K562 (cell line): ENCODE measurements around the gene CERS1. TPM values are rescaled to one million over a fixed set of nuclear protein-coding genes. Genes with fewer than 3 reads are reported as not detected.
A peak's percentile ranks its signal among the peaks of the same experiment; 100 is the strongest.

Source experiments
- CBFA2T3 ChIP-seq: fragments of 450-650 bp; IDR thresholded peaks from 2 replicates; pipeline ENCODE4 v1.6.1; 2017
- CEBPB ChIP-seq: fragments of 450-650 bp; IDR thresholded peaks from 2 replicates; pipeline ENCODE4 v1.6.1; 2016; ENCODE audit warnings: missing genetic modification characterization, missing compliant biosample characterization
- CREB1 ChIP-seq, 2 experiments: sonication (generic) in 1 of 2; formaldehyde crosslinking in 1 of 2; IDR thresholded peaks; 2 replicates each; pipeline versions ENCODE4 v1.6.1 to v1.8.0; 2012 to 2022; ENCODE audit warnings: inconsistent platforms in 1 of 2, mild to moderate bottlenecking in 1 of 2, missing genetic modification reagents in 1 of 2, moderate library complexity in 1 of 2
- CREM ChIP-seq: IDR thresholded peaks from 2 replicates; pipeline ENCODE4 v1.6.1; 2014; ENCODE audit warnings: antibody characterized with exemption, low read depth
- GTF2F1 ChIP-seq: IDR thresholded peaks from 2 replicates; pipeline ENCODE4 v1.6.1; 2011; ENCODE audit warnings: low read depth, low read length, improper control_type of control experiment
- IRF2 ChIP-seq: sonication (generic); formaldehyde crosslinking; IDR thresholded peaks from 2 replicates; pipeline ENCODE4 v1.8.1; 2022; ENCODE audit warnings: mild to moderate bottlenecking, missing genetic modification reagents
- KLF1 ChIP-seq: fragments of 450-650 bp; IDR thresholded peaks from 2 replicates; pipeline ENCODE4 v1.6.1; 2016; ENCODE audit warnings: missing genetic modification characterization, missing compliant biosample characterization
- PCBP2 ChIP-seq: fragments of 200-400 bp; formaldehyde crosslinking; IDR thresholded peaks from 2 replicates; pipeline ENCODE4 v1.6.1; 2018; ENCODE audit warnings: low read length, low read depth, mild to moderate bottlenecking, moderate library complexity; ENCODE audit not compliant: poor library complexity, severe bottlenecking
- POLR3A ChIP-seq: IDR thresholded peaks from 2 replicates; pipeline ENCODE4 v1.6.1; 2011; ENCODE audit warnings: borderline replicate concordance, mild to moderate bottlenecking, moderate library complexity; ENCODE audit not compliant: insufficient read length, insufficient read depth; ENCODE audit errors: extremely low read depth
- RHOXF2B ChIP-seq: fragments of 250-450 bp; sonication (Bioruptor Pico); conservative IDR thresholded peaks from 2 replicates; pipeline ENCODE4 v1.5.1; 2021
- RNF2 ChIP-seq: sonication (generic); IDR thresholded peaks from 2 replicates; pipeline ENCODE4 v1.6.1; 2016
- SPI1 ChIP-seq: IDR thresholded peaks from 2 replicates; pipeline ENCODE4 v1.6.1; 2011; ENCODE audit warnings: low read depth, low read length, control low read depth, borderline replicate concordance
- TRIM24 ChIP-seq, 2 experiments: fragments of 450-650 bp; IDR thresholded peaks; 2 replicates each; pipeline ENCODE4 v1.6.1; 2016
- ZBTB1 ChIP-seq: sonication (generic); formaldehyde crosslinking; IDR thresholded peaks from 2 replicates; pipeline ENCODE4 v1.8.1; 2023; ENCODE audit warnings: missing genetic modification reagents, low read depth, mild to moderate bottlenecking, borderline replicate concordance
- ZNF133 ChIP-seq: fragments of 250-450 bp; sonication (Bioruptor Pico); IDR thresholded peaks from 2 replicates; pipeline ENCODE4 v1.4.0; 2020; ENCODE audit warnings: mild to moderate bottlenecking
- ZNF347 ChIP-seq: fragments of 450-650 bp; formaldehyde crosslinking; IDR thresholded peaks from 2 replicates; pipeline ENCODE4 v1.4.0; 2020; ENCODE audit warnings: low read depth, mild to moderate bottlenecking, moderate library complexity
- ZNF407 ChIP-seq: fragments of 450-650 bp; IDR thresholded peaks from 2 replicates; pipeline ENCODE4 v1.6.1; 2016; ENCODE audit warnings: low read depth
- ZNF445 ChIP-seq: fragments of 250-450 bp; sonication (Bioruptor Pico); IDR thresholded peaks from 2 replicates; pipeline ENCODE4 v1.4.0; 2020; ENCODE audit warnings: low read depth, mild to moderate bottlenecking, moderate library complexity
- polyA plus RNA-seq, 8 experiments: library from polyadenylated mRNA; depleted of rRNA in 4 of 8; stranded (reverse) in 5 of 8; unstranded in 3 of 8; fragments of >200 nt; fragmentation: Nextera tagmentation in 2 of 8; fragmentation: Illumina TruSeq in 1 of 8; extraction: Ambion mirVana in 2 of 8; extraction: Trizol in 1 of 8; gene quantifications; 2 replicates each; pipeline versions ENCODE4 v1.2.1 to v1.2.3, GENCODE V29; 2011 to 2014; ENCODE audit warnings: inconsistent platforms in 1 of 8, missing spikeins in 1 of 8
- total RNA-seq, 7 experiments: library from RNA; depleted of rRNA in 6 of 7; stranded (reverse); fragments of >200 nt in 6 of 7; fragmentation: Illumina TruSeq in 2 of 7; extraction: Trizol in 2 of 7; gene quantifications; 2 replicates each; pipeline versions ENCODE4 v1.2.1 to v1.2.3, GENCODE V29; 2011 to 2021; ENCODE audit warnings: low replicate concordance in 1 of 7
- TF ChIP-seq, protein P1 (sequence below): sonication (generic); formaldehyde crosslinking; IDR thresholded peaks from 2 replicates; pipeline ENCODE4 v1.8.1; 2023; ENCODE audit warnings: mild to moderate bottlenecking, missing genetic modification reagents

Gene CERS1
- total and polyA plus RNA-seq, 9 of the 15 experiments (the other 6 are each of a cell fraction or from before 2014, with no cell fraction given), result 0.33 to 1.5 (median 0.86) TPM; not detected in 2

GRCh38 chr19:18919086-18919899 is 23.3 kb upstream of the CERS1 start, which contains the start of the genes COPE and DDX49 (continued):
- TF ChIP-seq ZNF347 (CRISPR knock-in tag) (no peak), RNF2 (peak; percentile 52; the same call in 1 of the 2 replicates), ZNF445 (no peak), GTF2F1 (no peak), PCBP2 (no peak), KLF1 (tag) (0 out of 2 replicates have a peak, but pooled peaks have one; percentile 78), CEBPB (tag) (no peak), RHOXF2B (no peak), ZBTB1 (CRISPR knock-in tag) (no peak), IRF2 (CRISPR knock-in tag) (no peak), CBFA2T3 (no peak), CREM (peak; percentile 97), CREB1 (IDR thresholded peaks at IDR 0.05) (no peak; the same call in none of the 2 replicates), CREB1 (CRISPR knock-in tag; IDR thresholded peaks at IDR 0.05) (peak; percentile 98), POLR3A (no peak), SPI1 (no peak), ZNF407 (no peak), ZNF133 (CRISPR knock-in tag) (no peak), TRIM24 (IDR thresholded peaks at IDR 0.05) (no peak)
- TF ChIP-seq, protein P1, sequence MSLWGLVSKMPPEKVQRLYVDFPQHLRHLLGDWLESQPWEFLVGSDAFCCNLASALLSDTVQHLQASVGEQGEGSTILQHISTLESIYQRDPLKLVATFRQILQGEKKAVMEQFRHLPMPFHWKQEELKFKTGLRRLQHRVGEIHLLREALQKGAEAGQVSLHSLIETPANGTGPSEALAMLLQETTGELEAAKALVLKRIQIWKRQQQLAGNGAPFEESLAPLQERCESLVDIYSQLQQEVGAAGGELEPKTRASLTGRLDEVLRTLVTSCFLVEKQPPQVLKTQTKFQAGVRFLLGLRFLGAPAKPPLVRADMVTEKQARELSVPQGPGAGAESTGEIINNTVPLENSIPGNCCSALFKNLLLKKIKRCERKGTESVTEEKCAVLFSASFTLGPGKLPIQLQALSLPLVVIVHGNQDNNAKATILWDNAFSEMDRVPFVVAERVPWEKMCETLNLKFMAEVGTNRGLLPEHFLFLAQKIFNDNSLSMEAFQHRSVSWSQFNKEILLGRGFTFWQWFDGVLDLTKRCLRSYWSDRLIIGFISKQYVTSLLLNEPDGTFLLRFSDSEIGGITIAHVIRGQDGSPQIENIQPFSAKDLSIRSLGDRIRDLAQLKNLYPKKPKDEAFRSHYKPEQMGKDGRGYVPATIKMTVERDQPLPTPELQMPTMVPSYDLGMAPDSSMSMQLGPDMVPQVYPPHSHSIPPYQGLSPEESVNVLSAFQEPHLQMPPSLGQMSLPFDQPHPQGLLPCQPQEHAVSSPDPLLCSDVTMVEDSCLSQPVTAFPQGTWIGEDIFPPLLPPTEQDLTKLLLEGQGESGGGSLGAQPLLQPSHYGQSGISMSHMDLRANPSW, result no peak
